GM12892 (cell line): ENCODE data around the gene MAP1LC3B.

Experiments used
- POLR2A ChIP-seq: IDR thresholded peaks from 2 replicates; pipeline ENCODE4 v1.6.1; 2011; ENCODE audit warnings: low read depth, low read length, control low read depth
- POLR2AphosphoS5 ChIP-seq: IDR thresholded peaks from 2 replicates; pipeline ENCODE4 v1.6.1; 2011; ENCODE audit warnings: low read depth, low read length, control low read depth
- TAF1 ChIP-seq: IDR thresholded peaks from 2 replicates; pipeline ENCODE4 v1.6.1; 2011; ENCODE audit warnings: low read depth, mild to moderate bottlenecking, control low read depth, low read length, borderline replicate concordance

DNA sequence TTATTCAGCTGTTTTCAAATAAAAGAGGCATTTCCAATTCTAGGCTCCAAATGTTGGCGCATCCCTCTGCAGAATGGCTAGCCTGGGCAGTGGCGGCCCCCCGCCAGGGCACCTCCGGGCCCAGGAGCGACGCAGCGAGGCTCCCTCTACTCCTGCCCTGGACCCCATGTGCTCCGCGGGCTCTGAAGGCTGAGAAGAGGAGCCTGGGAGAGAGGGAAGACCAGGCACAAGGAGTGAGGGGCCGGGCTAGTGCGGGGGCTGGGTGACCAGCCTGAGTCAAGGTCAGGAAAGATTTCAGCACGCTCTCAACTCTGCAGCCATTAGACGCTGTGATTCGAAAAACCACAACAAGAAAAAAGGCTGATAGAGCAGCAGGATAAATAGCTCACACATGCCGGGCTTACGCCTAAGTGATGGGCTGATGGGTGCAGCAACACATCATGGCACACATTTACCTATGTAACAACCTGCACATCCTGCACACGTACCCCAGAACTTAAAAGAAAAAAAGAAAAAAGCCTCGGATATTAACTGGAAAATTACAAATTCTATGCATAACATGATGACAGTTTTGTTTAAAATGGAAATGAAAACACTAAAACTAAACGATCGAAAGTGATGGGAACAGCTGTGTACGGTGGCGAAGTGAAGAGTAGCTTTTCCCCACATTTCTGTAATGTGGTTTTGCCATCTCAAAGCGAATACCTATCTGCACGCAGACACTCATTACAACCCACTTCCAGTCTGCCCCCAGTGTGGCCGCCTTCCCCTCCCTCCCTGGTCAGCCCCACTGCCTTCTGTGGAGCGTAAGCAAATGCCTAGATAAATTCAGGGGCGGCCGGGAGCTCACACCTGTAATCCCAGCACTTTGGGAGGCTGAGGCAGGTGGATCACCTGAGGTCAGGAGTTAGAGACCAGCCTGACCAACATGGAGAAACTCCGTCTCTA, 44.4 kb downstream of the MAP1LC3B start:
- TF ChIP-seq POLR2A: no peak
- TF ChIP-seq TAF1: no peak
- TF ChIP-seq POLR2AphosphoS5: no peak
